ENCODE data around the gene ENPP3.

DNA sequence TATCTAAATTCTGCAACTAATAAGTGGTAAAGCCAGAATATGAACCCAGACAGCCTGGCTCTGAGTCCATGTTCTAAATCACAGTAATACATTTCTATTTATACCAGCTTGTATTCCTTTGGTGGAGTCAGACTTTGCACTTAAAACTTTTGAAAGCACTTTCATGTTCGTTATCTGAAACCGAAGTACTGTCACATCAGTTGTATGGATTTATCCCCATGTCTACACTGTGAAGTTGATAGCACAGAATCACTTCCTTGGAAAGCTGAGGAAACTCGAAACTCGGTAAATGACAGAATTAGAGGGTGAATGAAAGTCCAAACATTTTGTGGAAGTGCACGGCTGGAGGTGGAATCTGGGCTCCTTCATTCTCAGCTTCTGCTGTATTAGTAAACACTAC is 102.0 kb downstream of the ENPP3 start:
- TF ChIP-seq YY1 (IDR thresholded peaks at IDR 0.05; ENCODE audit: insufficient read depth, insufficient read length) (no peak), ZNF274 (IDR thresholded peaks at IDR 0.05; ENCODE audit: low read depth, low read length) (no peak), SUZ12 (IDR thresholded peaks at IDR 0.05; ENCODE audit: extremely low read depth, insufficient read depth, insufficient read length) (no peak)
